Inferior parietal cortex (tissue), 1 donor: ENCODE data around the gene DOK7.

Experiments used
- DNase-seq: peaks from one replicate; pipeline ENCODE4 v3.0.0-alpha.2; 2016; ENCODE audit errors: extremely low spot score

DOK7 gene

DNA sequence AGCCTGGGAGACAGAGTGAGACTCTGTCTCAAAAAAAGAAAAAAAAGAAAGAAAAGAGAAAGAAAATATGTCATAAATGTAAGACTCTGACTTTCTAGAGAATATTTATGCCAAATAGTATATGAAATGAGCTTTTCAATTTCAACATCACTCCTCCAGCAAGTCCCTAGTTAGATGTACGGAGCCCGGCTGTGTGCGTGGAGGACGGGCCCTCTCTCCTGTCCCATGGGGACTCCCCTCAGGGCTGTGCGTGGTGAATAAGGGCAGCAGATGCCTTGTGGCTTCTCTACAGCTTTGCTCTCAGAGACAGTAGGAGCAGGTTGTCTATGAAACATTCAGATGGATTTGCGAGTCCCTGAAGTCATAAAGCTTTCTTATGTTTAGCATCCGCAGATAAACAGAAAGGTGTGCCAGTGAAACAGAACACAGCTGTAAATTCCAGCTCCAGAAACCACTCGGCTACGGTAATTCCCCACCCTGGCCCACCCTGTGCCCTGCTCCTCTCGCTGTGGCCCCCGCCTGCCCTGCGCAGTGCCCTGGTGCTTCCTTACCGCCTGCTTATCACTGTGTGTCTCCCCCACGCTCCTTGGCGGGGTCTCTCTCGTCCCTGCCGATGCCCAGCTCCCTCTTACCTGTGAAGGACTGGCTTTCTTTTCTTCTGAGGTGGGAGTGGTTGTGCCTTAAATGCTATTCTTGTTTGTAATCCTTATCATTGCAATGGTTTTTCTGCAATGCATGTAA is 35.2 kb upstream of the DOK7 start:
- no peak for DNase-seq

DNA sequence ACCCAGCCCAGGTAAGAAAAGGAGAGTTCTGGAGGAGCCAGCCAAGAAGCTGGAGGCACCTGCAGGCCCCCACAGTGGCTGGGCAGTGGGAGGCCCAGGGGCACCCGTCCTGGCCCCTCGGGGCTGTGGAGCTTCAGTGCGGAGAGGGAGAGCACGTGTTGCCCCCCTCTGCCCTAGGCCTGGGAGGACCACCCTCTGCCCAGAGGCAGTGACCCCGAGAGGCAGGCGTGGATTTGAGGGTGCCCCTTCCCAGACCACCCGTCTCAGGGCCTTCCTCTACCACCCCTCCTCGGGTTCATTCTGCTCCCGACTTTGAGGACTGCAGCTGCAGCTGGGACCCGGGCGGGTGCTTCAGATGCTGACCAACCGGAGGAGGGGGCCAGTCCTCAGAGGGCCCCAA is 33.5 kb upstream of the DOK7 start:
- DNase-seq: no peak

DNA sequence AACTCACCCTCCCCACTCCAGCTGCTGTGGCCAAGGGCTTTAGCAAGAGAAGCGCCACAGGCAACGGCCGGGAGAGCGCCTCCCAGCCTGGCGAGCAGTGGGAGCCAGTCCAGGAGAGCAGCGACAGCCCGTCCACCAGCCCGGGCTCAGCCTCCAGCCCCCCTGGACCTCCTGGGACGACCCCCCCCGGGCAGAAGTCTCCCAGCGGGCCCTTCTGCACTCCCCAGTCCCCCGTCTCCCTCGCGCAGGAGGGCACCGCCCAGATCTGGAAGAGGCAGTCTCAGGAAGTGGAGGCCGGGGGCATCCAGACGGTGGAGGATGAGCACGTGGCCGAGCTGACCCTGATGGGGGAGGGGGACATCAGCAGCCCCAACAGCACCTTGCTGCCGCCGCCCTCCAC is 32.6 kb upstream of the DOK7 start:
- DNase-seq: no peak

DNA sequence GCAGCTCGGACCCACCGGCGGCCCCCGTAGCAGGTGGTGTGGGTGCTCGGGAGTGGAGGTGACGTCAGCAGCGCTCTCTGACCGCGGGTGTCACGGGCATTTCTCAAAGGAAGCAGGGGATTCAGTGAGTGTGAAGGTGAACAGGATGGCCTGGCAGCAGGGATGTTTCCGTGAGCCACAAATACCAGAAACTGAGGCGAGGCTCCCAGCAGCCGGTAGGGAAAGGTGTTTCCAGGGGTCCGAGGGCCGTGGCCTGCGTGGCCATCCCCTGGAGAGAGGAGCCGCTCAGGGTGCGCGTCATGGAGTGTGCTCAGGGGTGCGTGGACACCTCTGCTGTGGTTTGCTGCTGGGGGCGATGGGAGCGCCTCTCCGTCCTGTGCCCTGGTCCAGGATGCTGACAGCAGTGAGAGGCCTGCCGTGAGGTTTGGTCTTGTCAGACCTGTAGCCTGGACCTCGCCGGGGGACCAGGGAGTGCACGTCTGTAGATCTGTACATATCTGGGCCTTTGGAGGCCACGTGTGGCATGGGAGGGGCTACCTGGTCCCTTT is 31.6 kb upstream of the DOK7 start:
- DNase-seq: no peak

DNA sequence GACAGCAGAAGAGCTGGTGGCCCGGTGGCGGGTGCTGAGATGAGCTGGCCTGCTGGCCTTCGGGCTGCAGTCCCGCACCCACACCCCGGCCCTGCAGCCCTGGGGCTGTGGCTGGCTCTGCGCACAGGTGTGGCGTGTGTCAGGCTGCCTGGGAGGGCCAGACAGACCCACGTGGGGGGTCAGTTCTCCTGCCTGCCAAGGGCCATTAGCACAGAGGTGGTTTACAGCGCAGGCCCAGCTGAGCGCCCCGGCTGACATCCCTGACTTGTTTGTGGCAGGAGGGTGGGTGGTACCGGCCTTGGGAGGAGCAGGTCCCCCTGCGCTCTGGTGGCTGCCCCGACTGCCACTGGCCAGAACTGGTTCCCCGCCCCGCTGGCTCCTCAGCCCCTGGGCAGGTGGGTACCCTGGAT is 30.7 kb upstream of the DOK7 start:
- no peak for DNase-seq

DNA sequence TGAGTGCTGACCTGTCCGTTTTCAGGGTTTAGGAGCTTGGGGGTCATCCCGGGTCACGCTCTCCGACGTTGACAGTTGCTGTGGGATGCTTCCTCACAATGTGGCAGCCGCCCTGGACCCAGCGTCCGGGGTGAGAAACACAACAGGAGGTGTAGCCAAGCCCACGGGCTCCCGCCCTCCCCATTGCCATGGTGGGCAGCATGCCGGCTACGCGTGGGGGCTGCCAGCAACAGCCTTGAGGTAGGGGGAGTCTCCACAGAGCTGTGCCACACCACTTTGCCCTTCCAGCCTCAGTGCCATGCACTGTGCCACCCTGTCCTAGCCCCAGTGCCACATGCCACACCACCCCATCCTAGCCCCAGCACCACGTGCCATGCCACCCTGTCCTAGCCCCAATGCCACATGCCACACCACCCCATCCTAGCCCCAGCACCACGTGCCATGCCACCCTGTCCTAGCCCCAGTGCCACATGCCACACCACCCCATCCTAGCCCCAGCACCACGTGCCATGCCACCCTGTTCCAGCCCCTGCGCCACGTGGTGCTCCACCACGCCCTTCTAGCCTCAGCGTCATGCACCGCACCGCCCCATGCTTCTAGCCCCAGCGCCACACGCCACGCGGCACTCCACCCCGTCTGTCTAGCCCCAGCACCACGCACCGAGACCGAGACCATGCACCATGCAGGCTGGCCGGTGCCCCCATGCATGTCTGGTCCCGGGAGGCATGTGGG is 29.8 kb upstream of the DOK7 start:
- DNase-seq: no peak

DNA sequence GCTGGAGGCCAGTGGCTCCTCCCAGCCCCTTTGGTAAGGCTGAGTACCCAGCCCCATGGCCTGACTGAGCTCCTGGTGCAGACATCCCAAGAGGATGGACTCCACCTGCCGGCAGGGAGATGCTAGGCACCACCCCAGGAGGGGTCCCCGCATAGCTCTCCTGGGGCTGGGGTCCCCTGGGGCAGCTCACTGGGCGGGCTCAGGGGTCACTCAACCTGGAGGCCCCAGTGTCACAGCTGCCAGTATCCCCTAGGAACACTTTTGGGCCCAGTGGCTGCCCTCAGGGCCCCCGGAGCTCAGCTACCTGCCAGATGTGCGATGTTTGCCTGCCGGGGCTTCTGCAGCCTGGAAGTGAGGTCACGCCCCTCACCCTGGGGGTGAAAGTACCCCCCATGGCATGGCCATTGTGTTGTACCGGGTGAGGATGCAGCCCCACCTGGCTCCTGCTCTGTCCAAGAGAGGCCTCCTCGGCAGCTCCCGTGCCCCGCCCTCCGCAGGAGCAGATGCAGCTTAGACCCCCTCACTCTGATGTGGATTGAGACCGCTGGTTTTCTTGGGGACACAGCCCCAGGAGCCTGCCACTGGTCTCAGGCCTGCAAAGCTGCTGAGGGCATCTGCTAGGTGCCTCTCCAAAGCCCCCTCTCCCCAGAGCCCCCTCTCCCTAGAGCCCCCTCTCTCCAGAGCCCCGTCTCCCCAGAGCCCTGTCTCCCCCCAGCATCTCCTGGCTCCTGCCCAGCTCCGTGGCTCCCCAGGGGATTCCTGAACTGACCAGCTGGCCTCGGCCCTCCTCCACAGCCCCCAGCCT is 28.0 kb upstream of the DOK7 start:
- DNase-seq: no peak

DNA sequence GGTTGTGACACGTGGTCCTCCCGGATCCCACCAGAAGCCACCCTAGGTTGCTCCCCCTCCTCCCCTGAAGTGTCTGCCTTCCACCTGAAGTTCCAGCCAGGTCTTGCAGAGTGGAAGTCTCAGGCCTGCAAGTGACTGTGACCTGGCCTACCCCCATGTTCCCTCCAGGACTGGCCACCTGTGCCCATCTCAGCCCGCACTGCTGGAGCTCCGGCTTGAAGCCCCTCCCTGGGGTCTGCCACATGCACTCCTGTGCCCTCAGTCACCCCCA is 27.5 kb upstream of the DOK7 start:
- DNase-seq: no peak

DNA sequence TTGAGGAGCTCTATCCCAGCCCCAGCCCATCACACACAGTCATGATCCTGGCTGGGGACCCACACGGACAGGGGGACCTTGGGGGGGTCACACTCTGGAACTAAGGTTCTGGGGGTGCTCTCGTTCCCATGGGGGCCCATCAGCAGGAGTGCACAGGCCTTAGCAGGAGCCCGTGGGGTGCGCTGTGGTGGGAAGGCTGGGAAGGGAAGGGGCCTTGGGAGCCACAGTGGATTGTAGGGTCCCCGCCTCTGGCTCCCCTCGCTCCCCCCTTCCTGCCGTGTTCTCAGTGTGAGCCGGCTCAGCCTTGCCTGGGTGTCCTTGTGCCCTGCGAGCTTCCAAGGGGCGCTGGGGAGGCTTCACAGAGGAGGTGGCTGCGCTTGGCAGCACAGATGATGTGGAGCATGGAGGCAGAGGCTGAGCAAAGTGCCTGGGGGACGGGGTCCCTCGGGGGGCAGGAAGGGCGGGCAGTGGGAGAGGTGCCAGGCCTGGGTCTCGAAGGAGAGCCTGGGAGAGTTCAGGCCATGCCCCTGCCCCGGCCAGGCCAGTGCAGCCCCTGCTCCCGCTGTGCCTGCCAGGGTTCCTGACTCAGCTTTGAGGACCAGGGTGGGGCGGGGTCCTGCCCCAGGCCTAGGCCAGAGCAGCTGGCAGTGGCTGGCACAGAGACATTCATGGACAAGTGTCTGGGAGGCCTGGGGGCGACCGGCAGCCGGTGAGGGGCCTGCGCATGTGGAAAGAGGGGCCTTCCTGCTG is 26.9 kb upstream of the DOK7 start:
- DNase-seq: no peak

DNA sequence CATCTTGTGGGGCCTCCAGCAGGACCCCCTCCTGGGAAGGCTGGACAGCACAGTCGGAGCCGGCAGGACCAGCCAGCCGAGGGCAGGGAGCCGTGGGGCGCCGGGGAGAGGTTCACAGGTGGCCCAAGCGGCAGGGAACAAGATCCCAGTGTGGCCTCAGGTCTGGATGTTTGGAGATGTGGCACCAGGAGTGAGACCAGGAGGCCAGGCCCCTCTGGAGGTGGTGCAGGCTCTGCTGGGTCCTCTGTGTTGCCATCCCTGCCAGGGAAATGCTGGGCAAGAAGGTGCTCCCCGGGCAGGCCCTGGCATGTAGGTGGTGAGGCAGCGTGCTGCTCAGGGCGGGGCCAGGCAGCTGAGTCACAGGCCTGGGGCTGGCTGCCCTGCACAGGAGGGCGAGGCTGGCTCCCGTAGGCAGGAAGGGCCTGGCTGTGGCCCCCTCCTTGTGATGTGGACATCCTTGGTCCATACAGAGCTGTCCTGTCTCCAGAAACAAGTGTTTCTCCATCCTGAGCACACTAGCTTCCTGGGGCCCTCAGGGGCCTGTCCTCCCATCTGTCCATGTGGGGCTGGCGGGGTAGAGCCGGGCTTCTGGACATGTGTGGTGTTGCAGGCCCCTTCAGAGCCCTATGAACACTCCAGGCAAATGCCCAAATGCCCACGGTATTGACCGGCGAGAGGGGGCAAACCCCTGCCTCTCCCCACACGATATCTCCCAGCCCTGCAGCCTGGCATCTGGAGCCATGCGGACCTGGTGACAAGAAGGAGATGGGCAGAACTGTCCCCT is 26.1 kb upstream of the DOK7 start:
- DNase-seq: no peak

DNA sequence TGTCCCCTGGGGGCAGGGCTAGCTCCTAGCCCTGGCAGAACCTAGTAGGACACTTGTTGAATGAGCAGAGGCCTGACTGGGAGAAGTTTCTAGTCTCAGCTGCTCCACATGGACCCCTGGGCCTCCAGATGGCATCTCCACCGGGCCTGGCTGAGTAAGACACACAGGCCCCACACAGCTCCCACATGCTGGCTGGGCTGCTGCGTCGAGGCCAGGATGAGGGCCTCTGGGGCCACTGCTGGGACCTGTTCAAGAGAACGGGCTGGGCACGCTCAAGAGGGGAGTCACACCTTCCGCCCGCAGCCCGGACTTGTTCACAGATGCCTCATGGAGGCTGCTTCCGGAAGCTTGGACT is 25.5 kb upstream of the DOK7 start:
- no peak for DNase-seq

DNA sequence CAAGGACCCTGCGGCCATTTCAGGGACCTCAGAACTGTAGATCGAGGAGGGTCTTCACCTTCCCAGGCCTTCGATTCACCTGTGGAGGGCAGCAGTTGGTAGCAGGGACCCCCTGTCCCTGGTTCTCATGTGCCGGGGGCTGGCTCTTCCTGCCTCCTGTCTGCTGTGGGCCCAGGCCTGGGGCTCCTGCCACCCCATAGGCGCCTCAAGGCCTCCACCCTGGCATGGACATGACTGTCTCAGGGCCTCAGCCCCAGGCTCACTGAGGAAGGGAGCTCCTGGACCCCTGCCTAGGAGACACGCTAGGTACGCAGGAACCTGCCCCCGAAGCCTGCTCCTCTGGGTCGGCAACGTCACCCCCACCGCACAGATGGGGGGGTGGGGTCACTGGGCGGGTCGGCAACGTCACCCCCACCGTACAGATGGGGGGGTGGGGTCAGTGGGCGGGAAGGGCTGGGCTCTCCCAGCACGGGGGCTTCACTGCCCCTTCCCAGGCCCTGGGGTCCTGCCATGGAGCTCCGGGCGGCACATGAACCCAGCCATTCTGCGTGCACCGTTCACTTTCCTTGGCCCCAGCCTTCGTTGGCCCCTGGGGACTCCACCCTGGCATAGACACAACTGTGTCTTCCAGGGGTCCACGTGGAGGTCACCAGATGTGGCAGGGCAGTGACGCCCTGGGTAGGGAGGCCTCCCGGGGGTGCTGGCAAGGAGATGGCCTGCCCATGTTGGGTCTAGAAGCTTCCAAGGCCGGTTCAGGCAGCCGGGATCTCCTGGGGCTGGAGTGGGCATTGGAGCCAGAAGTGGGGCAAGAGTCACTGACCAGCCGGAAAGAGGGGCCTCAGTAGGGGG is 24.9 kb upstream of the DOK7 start:
- DNase-seq: no peak

DNA sequence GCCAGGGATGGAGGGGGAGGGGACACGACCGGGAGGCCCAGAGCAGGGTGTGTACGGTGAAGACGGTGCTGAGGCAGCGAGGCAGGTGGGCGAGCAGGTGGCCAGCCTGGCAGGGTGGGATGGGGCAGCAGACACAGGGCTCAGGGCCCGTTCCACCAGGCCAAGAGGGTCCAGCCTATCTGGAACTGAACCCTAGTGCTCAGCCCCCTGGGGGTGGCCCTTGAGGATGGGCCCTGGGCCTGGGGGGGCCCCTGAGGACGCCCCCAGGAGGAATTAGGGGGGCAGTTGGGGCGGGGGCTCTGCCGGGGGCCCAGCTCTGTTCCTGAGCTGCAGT is 24.3 kb upstream of the DOK7 start:
- DNase-seq: no peak

DNA sequence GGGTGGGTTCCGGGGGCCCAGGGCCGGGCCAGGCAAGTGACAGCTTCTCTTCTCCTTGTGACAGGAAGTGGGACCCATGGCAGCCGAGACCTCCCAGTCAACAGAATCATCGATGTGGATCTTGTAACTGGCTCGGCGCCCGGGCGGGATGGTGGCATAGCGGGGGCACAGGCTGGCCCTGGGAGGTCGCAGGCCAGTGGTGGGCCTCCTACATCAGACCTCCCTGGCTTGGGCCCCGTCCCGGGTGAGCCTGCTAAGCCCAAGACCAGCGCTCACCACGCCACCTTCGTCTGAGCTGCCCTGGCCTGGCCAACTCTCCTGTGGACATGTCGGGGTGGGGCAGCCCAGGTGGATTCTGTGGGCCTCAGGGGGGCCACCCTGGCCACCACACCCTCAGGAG is 23.7 kb upstream of the DOK7 start:
- no peak for DNase-seq

DNA sequence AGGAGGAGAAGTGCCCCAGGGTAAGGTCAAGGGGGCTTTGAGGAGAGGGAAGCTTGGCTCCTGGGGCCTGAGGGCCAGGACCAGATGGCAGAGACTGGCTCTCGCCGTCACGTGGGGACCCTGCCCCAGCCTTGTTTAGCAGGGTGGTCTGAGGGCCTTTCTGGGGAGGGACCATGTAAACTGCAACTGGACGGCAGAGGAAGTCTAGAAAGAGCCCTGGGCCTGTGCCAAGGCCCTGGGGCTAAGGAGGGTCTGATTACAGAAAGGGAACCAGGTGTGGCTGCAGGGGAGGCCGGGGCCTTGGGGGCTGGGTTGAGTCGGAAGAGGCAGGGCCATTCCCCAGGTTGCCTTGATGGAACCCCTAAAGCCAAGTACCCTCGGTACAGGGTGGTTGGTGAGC is 23.1 kb upstream of the DOK7 start:
- DNase-seq: no peak

DNA sequence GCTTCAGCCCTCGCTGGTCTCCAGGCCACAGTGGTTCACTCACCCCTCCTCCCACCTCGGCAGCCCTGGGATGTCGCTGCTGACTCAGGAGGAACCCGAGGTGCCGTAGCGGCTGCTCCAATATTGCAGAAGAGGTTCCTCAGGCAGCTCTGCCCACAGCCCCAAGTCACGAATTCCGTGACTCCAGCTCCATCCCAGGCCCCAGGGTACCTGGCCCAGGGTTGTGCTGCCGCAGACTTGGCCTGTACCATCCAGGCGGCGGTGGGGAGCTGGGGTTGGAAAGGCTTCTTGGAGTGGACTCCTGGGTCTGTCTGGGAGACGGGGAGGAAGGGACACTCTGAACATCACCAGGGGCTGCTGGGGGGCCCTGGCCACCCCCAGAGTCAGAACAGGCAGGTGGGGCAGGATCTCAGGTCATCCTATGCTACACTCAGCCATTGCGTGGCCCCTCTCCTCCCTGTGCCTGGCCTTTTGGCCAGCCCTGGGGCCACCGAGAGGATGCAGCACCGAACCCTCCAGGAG is 22.1 kb upstream of the DOK7 start:
- DNase-seq: no peak

DNA sequence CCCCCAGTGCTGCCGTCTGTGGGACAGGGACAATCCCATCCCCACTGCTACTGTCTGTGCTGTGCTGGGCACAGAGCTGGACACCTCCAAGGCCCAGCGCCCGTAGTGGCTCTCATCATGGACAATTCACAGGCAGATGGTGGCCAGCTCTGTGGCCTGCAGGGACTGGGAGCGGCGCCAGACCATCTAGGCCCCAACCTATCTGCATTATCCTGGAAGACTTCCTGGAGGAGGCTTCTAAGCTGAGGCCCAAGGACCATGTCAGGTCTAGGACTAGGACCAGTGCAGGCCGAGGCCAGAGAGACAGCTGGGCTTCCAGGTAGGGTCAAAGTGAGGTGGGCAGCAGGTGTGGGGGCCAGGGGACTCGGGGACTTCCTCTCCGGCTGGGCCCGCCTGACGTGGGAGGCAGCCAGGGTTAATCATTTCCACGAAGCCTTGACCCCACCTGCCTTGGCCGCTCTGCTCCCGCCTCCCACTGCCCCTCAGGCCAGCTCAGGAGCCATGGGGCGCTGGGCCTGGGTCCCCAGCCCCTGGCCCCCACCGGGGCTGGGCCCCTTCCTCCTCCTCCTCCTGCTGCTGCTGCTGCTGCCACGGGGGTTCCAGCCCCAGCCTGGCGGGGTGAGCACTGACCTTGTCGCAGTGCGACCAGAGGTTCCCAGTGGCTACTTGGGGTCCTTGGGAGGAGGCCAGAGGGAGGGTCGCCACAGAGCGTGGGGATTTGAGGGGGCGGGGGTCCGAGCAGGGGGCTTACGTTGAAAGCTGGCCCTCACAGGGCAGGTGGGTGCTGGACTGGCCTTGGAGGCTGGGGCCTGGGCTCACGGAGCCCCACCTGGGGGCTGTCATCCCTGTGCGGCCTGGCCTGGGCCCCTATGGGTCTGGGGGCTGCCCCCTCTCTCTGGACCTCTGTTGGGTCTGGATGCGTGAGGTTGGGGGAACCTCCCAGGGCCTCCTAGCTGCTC is 21.3 kb upstream of the DOK7 start, which contains the start of gene HGFAC:
TSS of gene HGFAC (plus strand) at position 468 of the 959 bp plus-strand sequence. CDS start at position 502, 34 bp downstream.
- no peak for DNase-seq

DNA sequence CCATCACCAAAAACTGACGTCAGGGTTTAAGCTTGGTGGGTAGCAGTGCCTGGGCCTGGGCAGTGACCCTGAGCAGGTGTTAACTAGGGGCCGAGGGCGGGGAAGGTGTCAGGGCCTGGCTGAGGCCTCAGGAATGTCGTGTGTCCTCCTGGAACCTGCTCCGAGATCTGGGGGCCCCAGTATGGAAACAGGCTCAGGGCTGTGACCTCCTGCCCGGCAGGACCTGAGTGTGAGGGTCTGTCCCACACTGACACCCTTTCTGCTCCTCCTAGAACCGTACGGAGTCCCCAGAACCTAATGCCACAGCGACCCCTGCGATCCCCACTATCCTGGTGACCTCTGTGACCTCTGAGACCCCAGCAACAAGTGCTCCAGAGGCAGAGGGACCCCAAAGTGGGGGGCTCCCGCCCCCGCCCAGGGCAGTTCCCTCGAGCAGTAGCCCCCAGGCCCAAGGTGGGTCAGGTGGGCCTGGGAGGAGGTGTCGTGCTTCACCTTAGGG is 20.6 kb upstream of the DOK7 start:
- no peak for DNase-seq
